Neural crest cell (in vitro differentiated cells): ENCODE data around the gene FLRT2. TPM values are rescaled to one million over a fixed set of nuclear protein-coding genes. Genes with fewer than 3 reads are reported as not detected.

Experiments used
- DNase-seq: peaks from one replicate; pipeline ENCODE4 v3.0.0; 2021; ENCODE audit warnings: low read depth, mixed read lengths, low spot score
- H3K27ac Mint-ChIP-seq: one replicate; pipeline ENCODE4 v1.8.0; 2021; ENCODE audit warnings: mild to moderate bottlenecking, mixed read lengths; ENCODE audit not compliant: unreplicated experiment
- H3K27me3 Mint-ChIP-seq: 2 replicates; pipeline ENCODE4 v1.8.0; 2021; ENCODE audit warnings: low read depth, mild to moderate bottlenecking, mixed read lengths
- H3K36me3 Mint-ChIP-seq: 2 replicates; pipeline ENCODE4 v1.8.0; 2021; ENCODE audit warnings: low read depth, mild to moderate bottlenecking, mixed read lengths
- H3K4me1 Mint-ChIP-seq: 2 replicates; pipeline ENCODE4 v1.8.0; 2021; ENCODE audit warnings: mixed read lengths
- H3K4me3 Mint-ChIP-seq: one replicate; pipeline ENCODE4 v1.8.0; 2021; ENCODE audit warnings: mild to moderate bottlenecking, mixed read lengths
- H3K9me3 Mint-ChIP-seq: 2 replicates; pipeline ENCODE4 v1.8.0; 2021; ENCODE audit warnings: mixed read lengths
- CTCF ChIP-seq: fragments of 200-600 bp; sonication (generic); conservative IDR thresholded peaks from 2 replicates; pipeline ENCODE4 v1.5.0; 2021; ENCODE audit warnings: antibody characterized with exemption, mild to moderate bottlenecking
- total RNA-seq: library from RNA; stranded (reverse); gene quantifications from 2 replicates; pipeline ENCODE4 v1.2.1, GENCODE V29; 2021

The FLRT2 gene
- total RNA-seq, 1 donor from 2014 or later = 13.5 TPM

GRCh38 chr14:85565862-85566296 is 35.9 kb downstream of the FLRT2 start:
- Mint-ChIP-seq H3K4me3 (no peak overlapping the region), H3K27me3 (no peaks in the 10 kb centered on the region), H3K9me3 (no peaks in the 10 kb centered on the region), H3K27ac (no peak overlapping the region), H3K36me3 (peaks cover 4% of the 10 kb centered on the region), H3K4me1 (peaks cover 11% of the 10 kb centered on the region)
- TF ChIP-seq CTCF = no peak
- no peak for DNase-seq

- H3K27me3 Mint-ChIP-seq = no peaks in the 10 kb centered on the region
- H3K9me3 Mint-ChIP-seq = no peaks in the 10 kb centered on the region
- H3K36me3 Mint-ChIP-seq = peaks cover 4% of the 10 kb centered on the region
- H3K27ac Mint-ChIP-seq = no peak overlapping the region
- peaks cover 11% of the 10 kb centered on the region for H3K4me1 Mint-ChIP-seq
- DNase-seq = no peak
- H3K4me3 Mint-ChIP-seq = no peak overlapping the region
- TF ChIP-seq CTCF = no peak
These were observed 36.7 kb downstream of the FLRT2 start for GRCh38 chr14:85566603-85567002.

GRCh38 chr14:85572011-85572410 is 42.1 kb downstream of the FLRT2 start:
- Mint-ChIP-seq H3K4me1 (peaks cover 21% of the 10 kb centered on the region), H3K27ac (no peak overlapping the region), H3K9me3 (no peaks in the 10 kb centered on the region), H3K36me3 (peaks cover 4% of the 10 kb centered on the region), H3K4me3 (no peak overlapping the region), H3K27me3 (no peaks in the 10 kb centered on the region)
- no peak for DNase-seq
- TF ChIP-seq CTCF = no peak

- H3K9me3 Mint-ChIP-seq = no peaks in the 10 kb centered on the region
- no peak for DNase-seq
- no peak overlapping the region for H3K27ac Mint-ChIP-seq
- H3K4me3 Mint-ChIP-seq = no peak overlapping the region
- peaks cover 4% of the 10 kb centered on the region for H3K36me3 Mint-ChIP-seq
- no peak for TF ChIP-seq CTCF
- peaks cover 21% of the 10 kb centered on the region for H3K4me1 Mint-ChIP-seq
- H3K27me3 Mint-ChIP-seq = no peaks in the 10 kb centered on the region
These were observed 42.9 kb downstream of the FLRT2 start for GRCh38 chr14:85572845-85573244.

GRCh38 chr14:85573406-85573805 is 43.5 kb downstream of the FLRT2 start:
- Mint-ChIP-seq H3K27ac (no peak overlapping the region), H3K36me3 (peaks cover 4% of the 10 kb centered on the region), H3K9me3 (no peaks in the 10 kb centered on the region), H3K27me3 (no peaks in the 10 kb centered on the region), H3K4me1 (peaks cover 24% of the 10 kb centered on the region), H3K4me3 (no peak overlapping the region)
- TF ChIP-seq CTCF = no peak
- no peak for DNase-seq
